ENCODE data around the gene EXD2. TPM values are rescaled to one million over a fixed set of nuclear protein-coding genes. Genes with fewer than 3 reads are reported as not detected.
"Not testable (repeated sequence)": the region's sequence is repeated elsewhere in the genome, so short reads cannot be mapped to it uniquely, and the experiment has no call there.

EXD2 gene
- total and polyA plus RNA-seq, 2 experiments from 2014 or later = 17.3 to 20.1 TPM

DNA sequence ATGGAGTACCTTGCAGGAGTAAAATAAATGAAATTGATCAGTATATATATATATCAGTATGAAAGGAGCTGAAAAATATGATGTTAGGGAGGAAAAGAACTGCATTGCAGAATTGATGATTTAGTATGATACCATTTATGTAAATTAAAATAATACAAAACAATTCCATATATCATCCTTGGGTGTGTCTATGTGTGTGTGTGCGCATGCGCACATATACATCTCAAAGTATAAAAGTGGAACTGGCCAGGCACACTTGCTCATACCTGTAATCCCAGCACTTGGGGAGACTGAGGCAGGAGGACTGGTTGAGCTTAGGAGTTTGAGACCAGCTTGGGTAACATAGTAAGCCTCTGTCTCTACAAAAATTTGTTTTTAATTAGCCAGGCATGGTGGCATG, 84.0 kb downstream of the EXD2 start:
- H3K36me3 ChIP-seq (ENCODE audit: low read depth) = no peaks in the 10 kb centered on the region
- no peak for TF ChIP-seq EZH2phosphoT487 (IDR thresholded peaks at IDR 0.05; ENCODE audit: insufficient read depth, low read depth)
- TF ChIP-seq EZH2 (IDR thresholded peaks at IDR 0.05; ENCODE audit: insufficient read depth, poor library complexity, severe bottlenecking) = no peak
- no peaks in the 10 kb centered on the region for H4K20me1 ChIP-seq (ENCODE audit: insufficient read depth)
- H3K4me1 ChIP-seq (ENCODE audit: insufficient read depth) = no peaks in the 10 kb centered on the region
- DNase-seq = no peak
- no peak overlapping the region for H2AFZ ChIP-seq
- H3K4me3 ChIP-seq = no peak overlapping the region
- H3K9me2 ChIP-seq (ENCODE audit: insufficient read depth) = no peaks in the 10 kb centered on the region
- no peak overlapping the region for H3K9ac ChIP-seq
- no peaks in the 10 kb centered on the region for H3K9me3 ChIP-seq (ENCODE audit: low read depth)
- H3K79me2 ChIP-seq (ENCODE audit: insufficient read depth) = no peaks in the 10 kb centered on the region
- H3F3A ChIP-seq (ENCODE audit: insufficient read depth) = no peaks in the 10 kb centered on the region
- H3K4me2 ChIP-seq (ENCODE audit: unreplicated experiment) = no peak overlapping the region
- in situ Hi-C loops (cut with MboI) = no loop called here
- H3K27ac ChIP-seq = no peak overlapping the region
- 100% methylated on average over 2 of the region's 2 CpGs for WGBS, 2 experiments (ENCODE audit: low coverage in 1 of 2, low lambda C conversion rate in 2 of 2, missing lambda C conversion rate in 2 of 2)
- no peaks in the 10 kb centered on the region for H3K27me3 ChIP-seq (replicated peaks; ENCODE audit: insufficient read depth)

DNA sequence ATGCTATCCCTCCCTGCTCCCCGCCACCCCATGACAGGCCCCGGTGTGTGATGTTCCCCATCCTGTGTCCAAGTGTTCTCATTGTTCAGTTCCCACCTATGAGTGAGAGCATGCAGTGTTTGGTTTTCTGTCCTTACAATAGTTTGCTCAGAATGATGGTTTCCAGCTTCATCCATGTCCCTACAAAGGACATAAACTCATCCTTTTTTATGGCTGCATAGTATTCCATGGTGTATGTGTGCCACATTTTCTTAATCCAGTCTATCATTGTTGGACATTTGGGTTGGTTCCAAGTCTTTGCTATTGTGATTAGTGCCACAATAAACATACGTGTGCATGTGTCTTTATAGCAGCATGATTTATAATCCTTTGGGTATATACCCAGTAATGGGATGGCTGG, 86.1 kb downstream of the EXD2 start:
- H3K27me3 ChIP-seq (replicated peaks; ENCODE audit: insufficient read depth); H4K20me1 ChIP-seq (ENCODE audit: insufficient read depth); H3K9ac ChIP-seq; H3K9me3 ChIP-seq (ENCODE audit: low read depth); H3K4me2 ChIP-seq (ENCODE audit: unreplicated experiment); H3K36me3 ChIP-seq (ENCODE audit: low read depth); DNase-seq; H3K79me2 ChIP-seq (ENCODE audit: insufficient read depth); in situ Hi-C loops (cut with MboI); H3K9me2 ChIP-seq (ENCODE audit: insufficient read depth); H2AFZ ChIP-seq; H3F3A ChIP-seq (ENCODE audit: insufficient read depth); H3K4me1 ChIP-seq (ENCODE audit: insufficient read depth); H3K27ac ChIP-seq; H3K4me3 ChIP-seq: not testable (repeated sequence)
- 73 to 86% methylated on average over 3 of the region's 3 CpGs for WGBS, 2 experiments (ENCODE audit: low coverage in 1 of 2, low lambda C conversion rate in 2 of 2, missing lambda C conversion rate in 2 of 2)

DNA sequence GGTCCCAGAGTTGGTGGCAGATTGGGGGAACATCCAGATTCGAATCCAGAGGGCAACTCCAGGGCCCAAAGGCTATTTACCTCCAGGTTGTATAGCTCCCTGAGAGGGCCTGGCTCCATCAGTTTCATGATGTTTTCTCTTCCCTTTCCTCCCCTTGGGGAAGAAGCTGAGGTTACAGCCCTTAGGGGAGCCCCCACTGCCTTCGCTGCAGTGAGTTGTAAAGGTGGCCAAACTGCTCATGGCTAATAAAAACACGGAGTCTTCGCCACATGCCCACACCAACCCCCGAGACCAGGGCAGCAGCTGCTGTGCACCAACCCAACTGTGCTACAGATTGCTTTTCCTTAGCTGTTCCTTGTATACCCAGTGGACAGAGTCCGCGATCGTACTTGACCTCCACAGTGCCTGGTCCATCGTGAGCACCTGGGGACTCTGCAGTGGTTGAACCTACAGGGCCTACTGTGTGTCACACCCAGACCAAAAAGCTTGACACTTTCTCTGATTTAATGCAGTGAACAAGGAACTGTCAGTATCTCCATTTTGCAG, 89.5 kb downstream of the EXD2 start:
- Histone ChIP-seq H3F3A (ENCODE audit: insufficient read depth) (no peaks in the 10 kb centered on the region), H3K36me3 (ENCODE audit: low read depth) (no peaks in the 10 kb centered on the region), H3K4me2 (ENCODE audit: unreplicated experiment) (no peak overlapping the region), H3K9me2 (ENCODE audit: insufficient read depth) (no peaks in the 10 kb centered on the region), H2AFZ (no peak overlapping the region), H3K9me3 (ENCODE audit: low read depth) (no peaks in the 10 kb centered on the region), H3K27me3 (replicated peaks; ENCODE audit: insufficient read depth) (no peaks in the 10 kb centered on the region), H3K4me1 (ENCODE audit: insufficient read depth) (no peaks in the 10 kb centered on the region), H3K9ac (no peak overlapping the region), H3K27ac (no peak overlapping the region), H3K79me2 (ENCODE audit: insufficient read depth) (no peaks in the 10 kb centered on the region), H3K4me3 (no peak overlapping the region), H4K20me1 (ENCODE audit: insufficient read depth) (no peaks in the 10 kb centered on the region)
- DNase-seq = no peak
- 79 to 83% methylated on average over 9 of the region's 9 CpGs for WGBS, 2 experiments (ENCODE audit: low coverage in 1 of 2, low lambda C conversion rate in 2 of 2, missing lambda C conversion rate in 2 of 2)
- in situ Hi-C loops (cut with MboI) = no loop called here
- TF ChIP-seq EZH2phosphoT487 (IDR thresholded peaks at IDR 0.05; ENCODE audit: insufficient read depth, low read depth) (no peak), EZH2 (IDR thresholded peaks at IDR 0.05; ENCODE audit: insufficient read depth, poor library complexity, severe bottlenecking) (no peak)

DNA sequence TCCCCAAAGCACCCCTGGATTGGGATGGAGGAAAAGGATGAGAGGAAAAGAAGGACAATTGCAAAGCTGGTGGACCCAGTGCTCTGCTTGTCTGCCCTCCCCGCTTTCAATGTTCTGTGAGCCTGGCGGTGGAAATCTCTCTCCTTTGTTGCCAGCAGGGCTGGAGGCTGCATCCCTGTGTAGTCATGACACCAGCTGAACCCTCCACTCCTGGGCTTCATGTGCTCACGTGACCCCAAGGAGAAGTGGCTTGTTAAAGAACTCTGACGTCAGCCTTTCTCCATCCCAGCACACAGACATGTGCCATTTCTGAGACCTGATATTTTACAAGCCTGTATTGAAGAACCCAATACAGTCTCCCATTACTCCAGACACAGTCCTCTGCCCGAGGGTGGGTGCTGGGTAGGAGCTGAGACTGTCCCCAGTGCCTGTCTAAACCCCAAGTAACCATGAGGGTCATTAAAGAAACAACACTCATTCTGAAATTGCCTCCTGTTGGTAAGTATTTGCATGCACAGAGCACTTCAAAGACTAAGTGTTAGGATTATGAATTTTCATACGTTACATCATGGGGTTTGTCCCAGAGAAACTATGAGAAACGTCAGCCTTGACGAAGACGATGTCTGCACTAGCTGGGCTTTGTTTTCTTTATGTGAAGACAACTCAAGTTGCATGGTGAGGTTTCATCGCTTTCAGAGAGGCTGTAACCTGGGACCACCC, 90.3 kb downstream of the EXD2 start:
- in situ Hi-C loops (cut with MboI) = no loop called here
- 62 to 70% methylated on average over 10 of the region's 10 CpGs for WGBS, 2 experiments (ENCODE audit: low coverage in 1 of 2, low lambda C conversion rate in 2 of 2, missing lambda C conversion rate in 2 of 2)
- H3K9me2 ChIP-seq (ENCODE audit: insufficient read depth) = no peaks in the 10 kb centered on the region
- H3K79me2 ChIP-seq (ENCODE audit: insufficient read depth) = no peaks in the 10 kb centered on the region
- no peak overlapping the region for H3K4me3 ChIP-seq
- peak; percentile 16 for DNase-seq
- no peaks in the 10 kb centered on the region for H4K20me1 ChIP-seq (ENCODE audit: insufficient read depth)
- no peak overlapping the region for H3K9ac ChIP-seq
- no peak overlapping the region for H2AFZ ChIP-seq
- H3F3A ChIP-seq (ENCODE audit: insufficient read depth) = no peaks in the 10 kb centered on the region
- H3K36me3 ChIP-seq (ENCODE audit: low read depth) = no peaks in the 10 kb centered on the region
- H3K9me3 ChIP-seq (ENCODE audit: low read depth) = no peaks in the 10 kb centered on the region
- H3K4me2 ChIP-seq (ENCODE audit: unreplicated experiment) = no peak overlapping the region
- H3K27ac ChIP-seq = no peak overlapping the region
- TF ChIP-seq EZH2phosphoT487 (IDR thresholded peaks at IDR 0.05; ENCODE audit: insufficient read depth, low read depth) = no peak
- TF ChIP-seq EZH2 (IDR thresholded peaks at IDR 0.05; ENCODE audit: insufficient read depth, poor library complexity, severe bottlenecking) = no peak
- H3K4me1 ChIP-seq (ENCODE audit: insufficient read depth) = no peaks in the 10 kb centered on the region
- no peaks in the 10 kb centered on the region for H3K27me3 ChIP-seq (replicated peaks; ENCODE audit: insufficient read depth)

Data from GM23248 (cell line).